Measurements from ENCODE around the gene COL9A1.

DNA sequence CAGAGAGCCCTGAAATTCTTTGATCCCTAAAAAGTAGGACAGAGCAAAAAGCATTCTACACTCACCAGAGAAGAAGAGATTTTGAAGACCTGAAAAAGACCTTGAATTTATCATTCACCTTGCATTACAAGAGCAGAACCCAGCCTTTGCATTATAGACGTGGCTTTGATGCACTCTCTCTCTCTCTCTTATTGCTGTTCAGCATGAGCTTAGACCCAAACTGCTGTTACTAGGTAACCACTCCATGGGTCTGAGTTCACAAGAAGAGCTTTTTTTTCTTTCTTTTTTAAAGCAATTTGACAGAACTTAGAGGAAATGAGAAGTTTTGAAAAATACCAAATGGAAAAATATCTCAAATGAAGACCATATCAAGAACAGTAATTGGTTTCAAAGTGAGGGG lies 44.4 kb downstream of the COL9A1 start:
- TF ChIP-seq CTCF (IDR thresholded peaks at IDR 0.05; ENCODE audit: control extremely low read depth in 1 of 3, insufficient read depth in 1 of 3, low read depth in 1 of 3, low read length in 3 of 3) (no peak), POLR2A (IDR thresholded peaks at IDR 0.05; ENCODE audit: control extremely low read depth in 1 of 2, low read depth in 2 of 2, low read length in 2 of 2) (no peak), EZH2 (IDR thresholded peaks at IDR 0.05; ENCODE audit: low read depth, low read length, severe bottlenecking) (no peak), POLR2AphosphoS5 (IDR thresholded peaks at IDR 0.05; ENCODE audit: low read depth, low read length) (no peak), RXRA (IDR thresholded peaks at IDR 0.05; ENCODE audit: insufficient read depth, low read depth, low read length) (no peak)
